Lower lobe of right lung (tissue), 2 donors: ENCODE results near the gene CLEC14A. TPM values are rescaled to one million over a fixed set of nuclear protein-coding genes. Genes with fewer than 3 reads are reported as not detected.

Experiments used
- ATAC-seq, 2 donors: fragments of 200-7000 bp; cut with Tn5 transposase; one replicate each; pipeline ENCODE4 v1.9.1; 2020 to 2022; ENCODE audit warnings: mild to moderate bottlenecking in 2 of 2, moderate library complexity in 2 of 2
- DNase-seq: peaks from one replicate; pipeline ENCODE4 v3.0.0-alpha.2; 2020
- H3K27ac ChIP-seq: fragments of 200-600 bp; one replicate; pipeline ENCODE4 v1.8.0; 2022
- H3K27me3 ChIP-seq: fragments of 200-600 bp; one replicate; pipeline ENCODE4 v1.8.0; 2022; ENCODE audit warnings: low read depth
- H3K36me3 ChIP-seq: fragments of 200-600 bp; one replicate; pipeline ENCODE4 v1.8.0; 2022; ENCODE audit warnings: mild to moderate bottlenecking
- H3K4me1 ChIP-seq: fragments of 200-600 bp; one replicate; pipeline ENCODE4 v1.8.0; 2022
- H3K4me3 ChIP-seq: fragments of 200-600 bp; one replicate; pipeline ENCODE4 v1.8.0; 2022; ENCODE audit warnings: mild to moderate bottlenecking
- H3K9me3 ChIP-seq: fragments of 200-600 bp; one replicate; pipeline ENCODE4 v1.8.0; 2022
- intact Hi-C: fragments of 100-400 bp; cut with DNase I; formaldehyde crosslinking; loops from one replicate; pipeline ENCODE4 v1.11.0; 2022
- total RNA-seq: library from RNA; stranded (reverse); fragmentation: NEBNext Ultra II Directional; extraction: Animal tissue kit (Norgen Biotek cat#: 25700); gene quantifications from one replicate; pipeline ENCODE4 v1.2.1, GENCODE V29; 2021
- TF ChIP-seq, protein P1 (sequence below): fragments of 200-600 bp; IDR thresholded peaks from one replicate; pipeline ENCODE4 v1.8.0; 2022; ENCODE audit warnings: antibody characterized with exemption, mild to moderate bottlenecking
- donor health status: DM: no; HTN: yes; CAD: no; lungs with severe emphysema.

Gene CLEC14A
- total RNA-seq, 1 donor from 2014 or later, result 57.0 TPM

DNA sequence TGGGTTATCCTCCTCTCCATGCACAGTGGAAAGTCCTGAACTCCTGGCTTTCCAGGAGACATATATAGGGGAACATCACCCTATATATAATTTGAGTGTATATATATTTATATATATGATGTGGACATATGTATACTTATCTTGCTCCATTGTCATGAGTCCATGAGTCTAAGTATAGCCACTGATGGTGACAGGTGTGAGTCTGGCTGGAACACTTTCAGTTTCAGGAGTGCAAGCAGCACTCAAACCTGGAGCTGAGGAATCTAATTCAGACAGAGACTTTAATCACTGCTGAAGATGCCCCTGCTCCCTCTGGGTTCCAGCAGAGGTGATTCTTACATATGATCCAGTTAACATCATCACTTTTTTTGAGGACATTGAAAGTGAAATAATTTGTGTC, 43.8 kb downstream of the CLEC14A start:
- TF ChIP-seq, protein P1, sequence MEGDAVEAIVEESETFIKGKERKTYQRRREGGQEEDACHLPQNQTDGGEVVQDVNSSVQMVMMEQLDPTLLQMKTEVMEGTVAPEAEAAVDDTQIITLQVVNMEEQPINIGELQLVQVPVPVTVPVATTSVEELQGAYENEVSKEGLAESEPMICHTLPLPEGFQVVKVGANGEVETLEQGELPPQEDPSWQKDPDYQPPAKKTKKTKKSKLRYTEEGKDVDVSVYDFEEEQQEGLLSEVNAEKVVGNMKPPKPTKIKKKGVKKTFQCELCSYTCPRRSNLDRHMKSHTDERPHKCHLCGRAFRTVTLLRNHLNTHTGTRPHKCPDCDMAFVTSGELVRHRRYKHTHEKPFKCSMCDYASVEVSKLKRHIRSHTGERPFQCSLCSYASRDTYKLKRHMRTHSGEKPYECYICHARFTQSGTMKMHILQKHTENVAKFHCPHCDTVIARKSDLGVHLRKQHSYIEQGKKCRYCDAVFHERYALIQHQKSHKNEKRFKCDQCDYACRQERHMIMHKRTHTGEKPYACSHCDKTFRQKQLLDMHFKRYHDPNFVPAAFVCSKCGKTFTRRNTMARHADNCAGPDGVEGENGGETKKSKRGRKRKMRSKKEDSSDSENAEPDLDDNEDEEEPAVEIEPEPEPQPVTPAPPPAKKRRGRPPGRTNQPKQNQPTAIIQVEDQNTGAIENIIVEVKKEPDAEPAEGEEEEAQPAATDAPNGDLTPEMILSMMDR, result no peak
- peaks cover 43% of the 10 kb centered on the region for H3K27me3 ChIP-seq
- DNase-seq, result no peak
- peaks cover 17% of the 10 kb centered on the region for H3K4me1 ChIP-seq
- H3K9me3 ChIP-seq, result no peaks in the 10 kb centered on the region
- H3K4me3 ChIP-seq, result peak overlapping the region; percentile 52
- H3K36me3 ChIP-seq, result no peaks in the 10 kb centered on the region
- no peak overlapping the region for H3K27ac ChIP-seq
- ATAC-seq, result no peak
- intact Hi-C loops, result no loop called here

DNA sequence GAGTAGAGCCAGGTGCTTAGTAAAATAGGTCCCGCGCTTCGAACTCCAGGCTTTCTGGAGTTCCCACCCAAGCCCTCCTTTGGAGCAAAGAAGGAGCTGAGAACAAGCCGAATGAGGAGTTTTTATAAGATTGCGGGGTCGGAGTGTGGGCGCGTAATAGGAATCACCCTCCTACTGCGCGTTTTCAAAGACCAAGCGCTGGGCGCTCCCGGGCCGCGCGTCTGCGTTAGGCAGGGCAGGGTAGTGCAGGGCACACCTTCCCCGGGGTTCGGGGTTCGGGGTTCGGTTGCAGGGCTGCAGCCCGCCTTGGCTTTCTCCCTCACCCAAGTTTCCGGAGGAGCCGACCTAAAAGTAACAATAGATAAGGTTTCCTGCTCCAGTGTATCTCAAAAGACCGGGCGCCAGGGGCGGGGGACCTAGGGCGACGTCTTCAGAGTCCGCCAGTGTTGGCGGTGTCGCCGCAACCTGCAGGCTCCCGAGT, 44.6 kb downstream of the CLEC14A start:
- intact Hi-C loops, result no loop called here
- DNase-seq (no peak), ATAC-seq (no peak)
- Histone ChIP-seq H3K4me3 (peak overlapping the region; percentile 52), H3K27me3 (peaks cover 43% of the 10 kb centered on the region), H3K4me1 (peaks cover 17% of the 10 kb centered on the region), H3K9me3 (no peaks in the 10 kb centered on the region), H3K36me3 (no peaks in the 10 kb centered on the region), H3K27ac (peak overlapping the region; percentile 31)
- TF ChIP-seq, protein P1, result no peak

DNA sequence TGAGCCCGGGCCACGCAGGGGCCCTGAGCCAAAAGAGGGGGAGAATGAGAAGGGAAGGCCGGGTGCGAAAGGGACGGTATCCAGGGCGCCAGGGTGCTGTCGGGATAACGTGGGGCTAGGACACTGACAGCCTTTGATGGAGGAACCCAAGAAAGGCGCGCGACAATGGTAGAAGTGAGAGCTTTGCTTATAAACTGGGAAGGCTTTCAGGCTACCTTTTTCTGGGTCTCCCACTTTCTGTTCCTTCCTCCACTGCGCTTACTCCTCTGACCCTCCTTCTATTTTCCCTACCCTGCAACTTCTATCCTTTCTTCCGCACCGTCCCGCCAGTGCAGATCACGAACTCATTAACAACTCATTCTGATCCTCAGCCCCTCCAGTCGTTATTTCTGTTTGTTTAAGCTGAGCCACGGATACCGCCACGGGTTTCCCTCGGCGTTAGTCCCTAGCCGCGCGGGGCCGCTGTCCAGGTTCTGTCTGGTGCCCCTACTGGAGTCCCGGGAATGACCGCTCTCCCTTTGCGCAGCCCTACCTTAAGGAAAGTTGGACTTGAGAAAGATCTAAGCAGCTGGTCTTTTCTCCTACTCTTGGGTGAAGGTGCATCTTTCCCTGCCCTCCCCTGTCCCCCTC, 45.2 kb downstream of the CLEC14A start:
- Histone ChIP-seq H3K9me3 (peaks cover 3% of the 10 kb centered on the region), H3K36me3 (no peaks in the 10 kb centered on the region), H3K27me3 (peaks cover 43% of the 10 kb centered on the region), H3K4me1 (peaks cover 17% of the 10 kb centered on the region), H3K27ac (peak overlapping the region; percentile 31), H3K4me3 (peak overlapping the region; percentile 52)
- intact Hi-C loops, result no loop called here
- TF ChIP-seq, protein P1, result peak; percentile 19
- ATAC-seq, result peak; percentile 34 to 52
- no peak for DNase-seq

DNA sequence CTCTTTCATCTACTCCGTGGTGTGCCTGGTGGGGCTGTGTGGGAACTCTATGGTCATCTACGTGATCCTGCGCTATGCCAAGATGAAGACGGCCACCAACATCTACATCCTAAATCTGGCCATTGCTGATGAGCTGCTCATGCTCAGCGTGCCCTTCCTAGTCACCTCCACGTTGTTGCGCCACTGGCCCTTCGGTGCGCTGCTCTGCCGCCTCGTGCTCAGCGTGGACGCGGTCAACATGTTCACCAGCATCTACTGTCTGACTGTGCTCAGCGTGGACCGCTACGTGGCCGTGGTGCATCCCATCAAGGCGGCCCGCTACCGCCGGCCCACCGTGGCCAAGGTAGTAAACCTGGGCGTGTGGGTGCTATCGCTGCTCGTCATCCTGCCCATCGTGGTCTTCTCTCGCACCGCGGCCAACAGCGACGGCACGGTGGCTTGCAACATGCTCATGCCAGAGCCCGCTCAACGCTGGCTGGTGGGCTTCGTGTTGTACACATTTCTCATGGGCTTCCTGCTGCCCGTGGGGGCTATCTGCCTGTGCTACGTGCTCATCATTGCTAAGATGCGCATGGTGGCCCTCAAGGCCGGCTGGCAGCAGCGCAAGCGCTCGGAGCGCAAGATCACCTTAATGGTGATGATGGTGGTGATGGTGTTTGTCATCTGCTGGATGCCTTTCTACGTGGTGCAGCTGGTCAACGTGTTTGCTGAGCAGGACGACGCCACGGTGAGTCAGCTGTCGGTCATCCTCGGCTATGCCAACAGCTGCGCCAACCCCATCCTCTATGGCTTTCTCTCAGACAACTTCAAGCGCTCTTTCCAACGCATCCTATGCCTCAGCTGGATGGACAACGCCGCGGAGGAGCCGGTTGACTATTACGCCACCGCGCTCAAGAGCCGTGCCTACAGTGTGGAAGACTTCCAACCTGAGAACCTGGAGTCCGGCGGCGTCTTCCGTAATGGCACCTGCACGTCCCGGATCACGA, 46.0 kb downstream of the CLEC14A start:
- Histone ChIP-seq H3K4me1 (peaks cover 17% of the 10 kb centered on the region), H3K9me3 (peaks cover 3% of the 10 kb centered on the region), H3K4me3 (peak overlapping the region; percentile 52), H3K36me3 (no peaks in the 10 kb centered on the region), H3K27me3 (peaks cover 43% of the 10 kb centered on the region), H3K27ac (peak overlapping the region; percentile 60)
- intact Hi-C loops, result no loop called here
- DNase-seq (peak; percentile 45), ATAC-seq (peak; percentile 12 to 27)
- TF ChIP-seq, protein P1, result no peak

GRCh38 chr14:38208618-38209562, 47.0 kb downstream of the CLEC14A start:
- H3K4me1 ChIP-seq, result peaks cover 17% of the 10 kb centered on the region
- DNase-seq (peak; percentile 44), ATAC-seq (peak; percentile 54 to 75)
- peaks cover 3% of the 10 kb centered on the region for H3K9me3 ChIP-seq
- peaks cover 43% of the 10 kb centered on the region for H3K27me3 ChIP-seq
- TF ChIP-seq, protein P1, result no peak
- H3K4me3 ChIP-seq, result peak overlapping the region; percentile 52
- H3K36me3 ChIP-seq, result no peaks in the 10 kb centered on the region
- intact Hi-C loops, result no loop called here
- peak overlapping the region; percentile 60 for H3K27ac ChIP-seq
